ENCODE data around the gene EEF1A2.
"Not testable (repeated sequence)": the region's sequence is repeated elsewhere in the genome, so short reads cannot be mapped to it uniquely, and the experiment has no call there.

EEF1A2 gene

GRCh38 chr20:63519668-63520503 lies 21.0 kb upstream of the EEF1A2 start:
- no peak for DNase-seq

GRCh38 chr20:63518946-63519667 lies 20.2 kb upstream of the EEF1A2 start:
- DNase-seq, result no peak

GRCh38 chr20:63518351-63518861 lies 19.5 kb upstream of the EEF1A2 start:
- no peak for DNase-seq

- no peak for DNase-seq
These were observed 18.8 kb upstream of the EEF1A2 start for GRCh38 chr20:63517376-63518309.

- DNase-seq, result not testable (repeated sequence)
These were observed 15.6 kb upstream of the EEF1A2 start for GRCh38 chr20:63514520-63514919.

DNA sequence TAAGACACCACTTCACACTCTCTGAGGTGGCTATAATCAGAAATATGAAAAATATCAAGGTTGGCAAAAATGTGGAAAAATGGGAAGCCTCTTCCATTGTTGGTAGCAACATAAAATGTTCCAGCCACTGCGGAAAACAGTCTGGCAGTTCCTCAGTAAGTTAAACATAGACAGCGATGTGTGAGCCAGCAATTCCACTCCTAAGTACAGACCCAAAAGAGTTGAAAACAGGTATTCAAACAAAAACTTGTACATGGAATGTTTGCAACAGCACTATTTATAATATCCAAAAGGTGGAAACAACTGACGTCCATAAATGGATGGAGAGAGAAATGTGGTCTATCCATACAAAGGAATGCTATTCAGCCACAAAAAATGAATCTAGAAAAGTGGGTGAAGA lies 14.3 kb upstream of the EEF1A2 start:
- no peak for DNase-seq

- DNase-seq, result no peak
These were observed 10.2 kb upstream of the EEF1A2 start for GRCh38 chr20:63509088-63509564.

DNA sequence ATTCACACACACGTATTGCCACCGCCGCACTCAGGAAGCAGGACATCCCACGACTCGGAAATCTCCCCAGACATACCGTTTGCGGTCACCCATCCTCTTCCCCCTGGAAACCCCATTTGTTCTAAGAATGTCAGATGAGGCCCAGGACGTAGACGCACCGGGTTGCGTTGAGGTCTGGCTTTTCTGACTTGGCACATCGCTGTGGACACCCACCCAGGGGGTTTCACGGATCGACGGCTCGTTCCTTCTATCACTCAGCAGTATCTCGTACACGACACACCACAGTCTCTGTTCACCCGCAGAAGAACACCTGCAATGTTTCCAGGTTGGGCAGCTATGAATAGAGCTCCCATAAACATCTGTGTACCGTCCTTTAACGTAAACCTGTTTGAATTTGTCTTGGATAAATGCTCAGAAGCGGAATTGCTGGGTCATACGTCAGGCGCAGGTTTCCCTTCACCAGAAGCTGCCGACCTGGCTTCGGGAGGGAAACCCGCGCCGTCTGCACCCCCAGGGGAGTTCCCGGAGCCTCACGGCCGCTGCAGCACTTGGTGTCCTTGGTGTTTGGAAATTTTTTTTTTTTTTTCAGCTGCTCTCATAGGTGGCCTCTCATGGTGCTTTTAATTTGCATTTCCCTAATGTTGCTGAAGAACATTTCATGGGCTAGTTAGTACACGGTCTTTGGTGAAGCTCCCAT lies 9.3 kb upstream of the EEF1A2 start:
- no peak for DNase-seq

DNA sequence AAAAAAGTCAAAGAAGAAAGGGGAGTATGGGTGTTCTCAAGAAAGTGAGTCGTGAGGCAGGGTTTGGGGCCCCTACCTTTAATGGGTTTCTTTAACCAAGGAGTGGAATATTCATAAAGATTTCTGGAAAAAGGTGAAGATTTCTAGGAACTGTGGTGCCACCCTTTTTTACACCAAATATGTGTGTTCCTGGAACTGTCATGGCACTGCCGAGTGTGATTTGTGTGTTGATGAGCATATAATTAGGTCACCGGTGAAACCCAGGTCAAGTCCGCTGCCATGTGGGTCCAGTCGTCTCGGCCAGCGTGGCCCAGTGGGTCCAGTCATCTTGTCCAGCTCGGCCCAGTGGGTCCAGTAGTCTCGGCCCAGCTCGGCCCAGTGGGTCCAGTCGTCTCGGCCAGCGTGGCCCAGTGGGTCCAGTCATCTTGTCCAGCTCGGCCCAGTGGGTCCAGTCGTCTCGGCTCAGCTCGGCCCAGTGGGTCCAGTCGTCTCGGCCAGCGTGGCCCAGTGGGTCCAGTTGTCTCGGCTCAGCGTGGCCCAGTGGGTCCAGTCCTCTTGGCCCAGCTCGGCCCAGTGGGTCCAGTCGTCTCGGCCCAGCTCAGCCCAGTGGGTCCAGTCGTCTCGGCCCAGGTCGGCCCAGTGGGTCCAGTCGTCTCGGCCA lies 8.3 kb upstream of the EEF1A2 start:
- DNase-seq, result no peak

- no peak for DNase-seq
These were observed 6.8 kb upstream of the EEF1A2 start for GRCh38 chr20:63505723-63506122.

DNA sequence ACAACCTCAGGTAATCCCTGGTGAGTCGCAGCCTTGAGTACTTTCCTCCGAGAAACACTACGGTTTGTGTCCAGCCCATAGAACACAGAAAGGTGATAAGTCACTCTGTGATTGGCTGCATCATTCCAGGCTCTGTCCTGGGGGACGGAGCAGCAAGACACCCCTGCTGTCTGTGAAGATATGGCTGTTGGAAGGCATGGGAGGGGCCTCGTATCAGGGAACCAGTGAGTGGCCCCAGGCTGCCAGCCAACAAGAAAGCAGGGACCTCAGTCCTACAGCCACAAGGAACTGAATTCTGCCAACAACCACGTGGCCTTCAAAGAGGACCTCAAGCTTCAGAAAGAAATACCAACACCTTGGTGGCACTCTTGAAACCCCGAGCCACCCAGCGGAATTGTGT lies 6.4 kb upstream of the EEF1A2 start:
- no peak for DNase-seq

- DNase-seq, result no peak
These were observed 5.8 kb upstream of the EEF1A2 start for GRCh38 chr20:63504642-63505041.

GRCh38 chr20:63503524-63503923 lies 4.6 kb upstream of the EEF1A2 start:
- no peak for DNase-seq

GRCh38 chr20:63502671-63503172 lies 3.8 kb upstream of the EEF1A2 start:
- DNase-seq, result no peak

DNA sequence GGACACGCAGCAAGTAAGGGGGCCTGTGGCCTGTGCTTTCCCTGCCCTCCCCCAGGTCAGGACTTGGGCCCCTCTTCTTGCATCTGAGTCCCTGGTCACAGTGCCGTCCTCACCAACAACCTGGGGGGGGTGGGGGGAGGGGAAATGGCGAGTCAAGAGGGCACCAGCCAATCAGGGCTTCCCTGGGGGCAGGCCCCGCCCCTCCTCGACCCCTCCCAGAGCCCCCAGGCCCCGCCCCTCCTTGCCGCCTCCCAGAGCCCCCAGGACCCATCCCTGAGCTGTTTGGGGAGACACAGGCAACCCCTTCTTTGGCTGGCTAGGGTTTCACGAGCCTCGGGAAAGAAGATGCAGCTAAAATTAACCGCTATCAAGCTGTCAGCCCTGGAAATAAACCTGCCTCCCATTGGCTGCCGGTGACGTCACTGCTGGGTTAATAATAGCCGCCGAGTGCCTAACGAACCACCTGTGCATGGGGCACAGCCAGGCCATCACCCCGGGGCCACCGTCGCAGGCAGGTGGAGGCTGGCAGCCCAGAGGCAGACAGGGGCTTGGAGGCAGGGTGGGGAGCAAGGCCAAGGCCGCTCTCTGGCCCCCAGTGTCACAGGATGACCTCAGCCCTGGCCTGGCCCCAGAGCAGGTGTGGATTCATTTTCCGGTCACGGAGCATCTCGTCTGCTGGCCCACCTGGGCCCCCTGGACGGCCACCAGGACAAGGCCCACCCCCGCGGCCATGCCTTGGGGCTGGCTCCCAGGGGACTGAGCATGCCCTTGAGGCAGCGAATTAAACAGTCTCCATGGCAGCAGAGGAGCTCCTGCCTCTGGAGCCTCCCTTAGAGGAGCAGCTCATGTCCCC lies 3.2 kb upstream of the EEF1A2 start:
- no peak for DNase-seq

GRCh38 chr20:63500902-63501817 lies 2.3 kb upstream of the EEF1A2 start:
- no peak for DNase-seq

- no peak for DNase-seq
These were observed 1.4 kb upstream of the EEF1A2 start for GRCh38 chr20:63500151-63500901.

GRCh38 chr20:63499338-63499969 lies 571 bp upstream of the EEF1A2 start:
- DNase-seq, result no peak

All from NCI-H1048 (cell line).